Fibroblast of lung (primary cell): ENCODE measurements around the gene RO60.

ENCODE experiments used
- CTCF ChIP-seq, 2 donors: IDR thresholded peaks in 1 of 2; conservative IDR thresholded peaks in 1 of 2; 1 replicate in 1 of 2; 2 replicates in 1 of 2; pipeline ENCODE4 v1.5.1; 2011 to 2012; ENCODE audit warnings: low read length in 2 of 2, control low read depth in 1 of 2, inconsistent platforms in 1 of 2, low read depth in 1 of 2, mild to moderate bottlenecking in 1 of 2
- EZH2 ChIP-seq: IDR thresholded peaks from 2 replicates; pipeline ENCODE4 v1.5.1; 2012; ENCODE audit warnings: low read length, control low read depth, mild to moderate bottlenecking; ENCODE audit errors: missing control alignments

- TF ChIP-seq EZH2 (no peak), CTCF (conservative IDR thresholded peaks at IDR 0.05 in 1 of 2, IDR thresholded peaks at IDR 0.05 in 1 of 2; ENCODE audit: low read depth in 1 of 2, low read length in 2 of 2) (no peak)
These were observed 46.4 kb upstream of the RO60 start for GRCh38 chr1:193013005-193013404.
